AG04449 (cell line): Measurements from ENCODE around the gene RAC2.

Experiments
- CTCF ChIA-PET: fragments of 350-600 bp; formaldehyde crosslinking; extraction: SDS; loops from one replicate; lab custom pipeline; 2021; ENCODE audit warnings: antibody characterized with exemption; lab: Yijun Ruan, JAX
- POLR2A ChIA-PET: fragments of 400-600, 350-600 bp; formaldehyde crosslinking; extraction: SDS; loops from one replicate; lab custom pipeline; 2020; ENCODE audit warnings: antibody characterized with exemption, inconsistent platforms; lab: Yijun Ruan, JAX
- DNase-seq: peaks from one replicate; pipeline ENCODE4 v3.0.0-alpha.2; 2010; ENCODE audit warnings: low read depth, low spot score
- H3K4me3 ChIP-seq: 2 replicates; pipeline ENCODE4 v1.5.1; 2011; ENCODE audit warnings: low read depth, mild to moderate bottlenecking, control low read depth, low read length
- CTCF ChIP-seq: IDR thresholded peaks from one replicate; pipeline ENCODE4 v1.5.1; 2011; ENCODE audit warnings: mild to moderate bottlenecking, moderate library complexity, low read length, control low read depth, inconsistent platforms; ENCODE audit not compliant: insufficient read depth; ENCODE audit errors: missing control alignments

RAC2 gene

GRCh38 chr22:37248251-37248650 is 4.2 kb upstream of the RAC2 start:
- DNase-seq = no peak

GRCh38 chr22:37245740-37246139 is 1.7 kb upstream of the RAC2 start:
- TF ChIP-seq CTCF = no peak
- CTCF ChIA-PET = interaction anchor here (1.2 to 10.1 kb wide), 4 partner anchors 15 to 212 kb away, joined by 3 to 162 read pairs (median 8); no protein-coding TSS in a partner anchor
- no peak for DNase-seq
- POLR2A ChIA-PET = no interaction called here
- no peak overlapping the region for H3K4me3 ChIP-seq

More at GRCh38 chr22:37248251-37248650, 4.2 kb upstream of the RAC2 start:
- ChIA-PET CTCF (interaction anchor here (1.4 to 6.8 kb wide), 2 partner anchors 13 to 18 kb away, joined by 3 to 81 read pairs; no protein-coding TSS in a partner anchor), POLR2A (interaction anchor here (0.6 kb wide), 1 partner anchor 606 kb away, joined by 3 read pairs; no protein-coding TSS in a partner anchor)
- H3K4me3 ChIP-seq = no peak overlapping the region
- no peak for TF ChIP-seq CTCF

GRCh38 chr22:37244922-37245722 is 1.1 kb upstream of the RAC2 start:
- ChIA-PET POLR2A (no interaction called here), CTCF (interaction anchor here (1.0 to 10.1 kb wide), 6 partner anchors 15 to 212 kb away, joined by 3 to 162 read pairs (median 8); no protein-coding TSS in a partner anchor)
- DNase-seq = no peak
- H3K4me3 ChIP-seq = no peak overlapping the region
- no peak for TF ChIP-seq CTCF

- ChIA-PET CTCF (interaction anchor here (1.0 to 10.1 kb wide), 6 partner anchors 12 to 166 kb away, joined by 3 to 162 read pairs (median 6); no protein-coding TSS in a partner anchor), POLR2A (no interaction called here)
- TF ChIP-seq CTCF = no peak
- no peak for DNase-seq
- peak overlapping the region; percentile 60 for H3K4me3 ChIP-seq
Observed at GRCh38 chr22:37243402-37244113, 511 bp downstream of the RAC2 start.

- ChIA-PET POLR2A (no interaction called here), CTCF (interaction anchor here (1.2 to 10.1 kb wide), 5 partner anchors 13 to 44 kb away, joined by 3 to 162 read pairs (median 9); no protein-coding TSS in a partner anchor)
- H3K4me3 ChIP-seq = no peak overlapping the region
- no peak for TF ChIP-seq CTCF
- DNase-seq = no peak
Observed at GRCh38 chr22:37242395-37242918, 1.6 kb downstream of the RAC2 start.
